GM10248 (cell line): ENCODE measurements around the gene KLHL29.

Source experiments
- CTCF ChIA-PET: fragments of 300-600 bp; sonication (Branson Sonifier 250); formaldehyde crosslinking; extraction: SDS; loops from one replicate; lab custom pipeline; 2021; ENCODE audit warnings: antibody characterized with exemption; lab: Yijun Ruan, JAX
- POLR2A ChIA-PET: fragments of 350-650 bp; sonication (Branson Sonifier 250); formaldehyde crosslinking; extraction: SDS; loops from one replicate; lab custom pipeline; 2020; ENCODE audit warnings: antibody characterized with exemption; lab: Yijun Ruan, JAX
- DNase-seq: peaks from one replicate; pipeline ENCODE4 v3.0.0; 2012; ENCODE audit errors: extremely low spot score
- TF ChIP-seq, protein P1 (sequence below): IDR thresholded peaks from 2 replicates; pipeline ENCODE4 v1.5.1; 2012; ENCODE audit warnings: mild to moderate bottlenecking, low read depth; ENCODE audit errors: extremely low read depth, missing control alignments, control extremely low read depth

The KLHL29 gene

DNA sequence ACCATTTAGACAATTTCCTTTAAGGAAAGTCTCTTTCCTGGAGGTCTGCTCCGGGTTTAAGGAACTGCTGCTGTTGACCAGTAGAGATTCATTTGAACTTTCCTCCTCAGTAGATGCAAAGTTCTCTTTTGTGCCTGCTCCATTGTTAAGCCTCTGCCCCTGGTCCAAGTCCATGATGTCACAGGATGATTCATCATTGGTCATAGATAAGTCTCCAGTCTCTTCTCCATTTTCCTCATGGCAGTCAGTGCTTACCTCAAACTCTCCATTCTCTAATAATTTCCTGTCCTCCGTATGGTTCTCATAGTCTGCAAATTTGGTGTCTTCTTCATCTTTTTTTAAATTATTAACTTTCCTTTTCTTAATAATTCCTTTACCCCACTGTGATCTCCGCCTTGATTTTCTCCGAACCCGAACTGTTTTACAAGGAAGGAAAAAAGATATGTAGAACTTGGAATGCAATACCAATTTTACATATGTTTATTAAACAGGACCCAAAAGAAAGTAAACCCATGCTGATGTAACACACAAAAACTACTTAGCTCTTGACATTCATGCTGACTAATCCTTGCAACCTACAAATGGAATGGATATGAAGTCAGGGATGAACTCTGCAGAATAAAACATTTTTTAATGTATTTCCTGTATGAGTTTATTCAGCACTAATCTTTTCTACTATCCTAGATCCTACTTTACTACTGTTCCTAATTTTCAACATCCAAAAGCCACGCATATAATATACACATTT, 372.9 kb downstream of the KLHL29 start:
- TF ChIP-seq, protein P1, sequence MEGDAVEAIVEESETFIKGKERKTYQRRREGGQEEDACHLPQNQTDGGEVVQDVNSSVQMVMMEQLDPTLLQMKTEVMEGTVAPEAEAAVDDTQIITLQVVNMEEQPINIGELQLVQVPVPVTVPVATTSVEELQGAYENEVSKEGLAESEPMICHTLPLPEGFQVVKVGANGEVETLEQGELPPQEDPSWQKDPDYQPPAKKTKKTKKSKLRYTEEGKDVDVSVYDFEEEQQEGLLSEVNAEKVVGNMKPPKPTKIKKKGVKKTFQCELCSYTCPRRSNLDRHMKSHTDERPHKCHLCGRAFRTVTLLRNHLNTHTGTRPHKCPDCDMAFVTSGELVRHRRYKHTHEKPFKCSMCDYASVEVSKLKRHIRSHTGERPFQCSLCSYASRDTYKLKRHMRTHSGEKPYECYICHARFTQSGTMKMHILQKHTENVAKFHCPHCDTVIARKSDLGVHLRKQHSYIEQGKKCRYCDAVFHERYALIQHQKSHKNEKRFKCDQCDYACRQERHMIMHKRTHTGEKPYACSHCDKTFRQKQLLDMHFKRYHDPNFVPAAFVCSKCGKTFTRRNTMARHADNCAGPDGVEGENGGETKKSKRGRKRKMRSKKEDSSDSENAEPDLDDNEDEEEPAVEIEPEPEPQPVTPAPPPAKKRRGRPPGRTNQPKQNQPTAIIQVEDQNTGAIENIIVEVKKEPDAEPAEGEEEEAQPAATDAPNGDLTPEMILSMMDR = no peak
- DNase-seq = no peak
- ChIA-PET CTCF (interaction anchor here (1.1 to 1.7 kb wide), 3 partner anchors 8 to 17 kb away, joined by 3 to 4 read pairs (median 3); no protein-coding TSS in a partner anchor), POLR2A (no interaction called here)
